Peyer's patch (tissue), 4 donors: ENCODE data around the gene POLR2C. TPM values are rescaled to one million over a fixed set of nuclear protein-coding genes. Genes with fewer than 3 reads are reported as not detected.
"Not testable (repeated sequence)": the region's sequence is repeated elsewhere in the genome, so short reads cannot be mapped to it uniquely, and the experiment has no call there.

ENCODE experiments used
- DNase-seq, 3 donors: peaks; one replicate each; pipeline ENCODE4 v3.0.0-alpha.2; 2017 to 2019
- H3K27ac ChIP-seq, 4 donors: fragments of 200-600 bp; sonication (generic); one replicate each; pipeline ENCODE4 v1.5.1; 2016 to 2019
- H3K27me3 ChIP-seq, 2 donors: fragments of 200-600 bp; sonication (generic); one replicate each; pipeline ENCODE4 v1.5.1; 2019
- H3K36me3 ChIP-seq, 3 donors: fragments of 200-600 bp; sonication (generic); one replicate each; pipeline ENCODE4 v1.5.1; 2016 to 2019
- H3K4me1 ChIP-seq, 4 donors: fragments of 200-600 bp; sonication (generic); one replicate each; pipeline ENCODE4 v1.5.1; 2016 to 2019
- H3K4me3 ChIP-seq, 4 donors: fragments of 200-600 bp; sonication (generic); 1 replicate in 3 of 4; 2 replicates in 1 of 4; pipeline ENCODE4 v1.5.1; 2016 to 2019; ENCODE audit warnings: mild to moderate bottlenecking in 1 of 4
- H3K9me3 ChIP-seq, 4 donors: fragments of 200-600 bp; sonication (generic); one replicate each; pipeline ENCODE4 v1.5.1; 2016 to 2019; ENCODE audit warnings: mild to moderate bottlenecking in 1 of 4
- POLR2A ChIP-seq, 2 donors: fragments of 450-650 bp; IDR thresholded peaks; one replicate each; pipeline ENCODE4 v1.5.1; 2017; ENCODE audit warnings: antibody characterized with exemption in 2 of 2, mild to moderate bottlenecking in 2 of 2, moderate library complexity in 2 of 2
- total RNA-seq, 4 donors: library from RNA; depleted of rRNA; stranded (reverse); fragments of >200 nt; gene quantifications; one replicate each; pipeline ENCODE4 v1.1.0, GENCODE V29; 2016
- TF ChIP-seq, protein P1 (sequence below), 6 experiments: fragments of 450-650 bp in 4 of 6; fragments of 200-600 bp in 2 of 6; sonication (generic) in 1 of 6; IDR thresholded peaks; one replicate each; pipeline ENCODE4 v1.5.1; 2017 to 2019; ENCODE audit warnings: antibody characterized with exemption in 6 of 6, mild to moderate bottlenecking in 3 of 6, moderate library complexity in 1 of 6

POLR2C gene
- total RNA-seq, 4 donors from 2014 or later: 68.0 to 113 (median 84.8) TPM

DNA sequence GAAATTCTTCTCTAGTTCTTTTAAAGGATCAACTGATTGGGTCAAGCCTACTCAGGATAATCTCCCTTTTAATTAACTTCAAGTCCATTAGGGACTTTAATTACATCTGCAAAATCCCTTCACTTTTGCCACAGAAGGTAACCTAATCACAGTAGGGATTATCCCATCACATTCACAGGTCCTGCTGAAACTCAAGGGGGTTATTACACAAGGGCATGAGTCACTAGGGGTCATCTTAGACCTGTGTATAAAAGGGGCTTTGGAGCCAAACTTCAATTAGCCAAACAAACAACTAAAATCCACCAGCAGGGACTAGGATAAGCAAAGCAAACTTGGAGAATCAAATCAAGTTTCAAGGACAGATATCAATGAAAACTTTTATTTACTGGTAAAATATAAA is 34.7 kb upstream of the POLR2C start:
- Histone ChIP-seq H3K27ac (no peak overlapping the region), H3K27me3 (no peaks in the 10 kb centered on the region), H3K4me3 (no peak overlapping the region), H3K9me3 (no peaks in the 10 kb centered on the region), H3K36me3 (peaks cover 0 to 63% (median 0%) of the 10 kb centered on the region in 3 donors), H3K4me1 (no peaks in the 10 kb centered on the region)
- DNase-seq: no peak
- TF ChIP-seq, protein P1, sequence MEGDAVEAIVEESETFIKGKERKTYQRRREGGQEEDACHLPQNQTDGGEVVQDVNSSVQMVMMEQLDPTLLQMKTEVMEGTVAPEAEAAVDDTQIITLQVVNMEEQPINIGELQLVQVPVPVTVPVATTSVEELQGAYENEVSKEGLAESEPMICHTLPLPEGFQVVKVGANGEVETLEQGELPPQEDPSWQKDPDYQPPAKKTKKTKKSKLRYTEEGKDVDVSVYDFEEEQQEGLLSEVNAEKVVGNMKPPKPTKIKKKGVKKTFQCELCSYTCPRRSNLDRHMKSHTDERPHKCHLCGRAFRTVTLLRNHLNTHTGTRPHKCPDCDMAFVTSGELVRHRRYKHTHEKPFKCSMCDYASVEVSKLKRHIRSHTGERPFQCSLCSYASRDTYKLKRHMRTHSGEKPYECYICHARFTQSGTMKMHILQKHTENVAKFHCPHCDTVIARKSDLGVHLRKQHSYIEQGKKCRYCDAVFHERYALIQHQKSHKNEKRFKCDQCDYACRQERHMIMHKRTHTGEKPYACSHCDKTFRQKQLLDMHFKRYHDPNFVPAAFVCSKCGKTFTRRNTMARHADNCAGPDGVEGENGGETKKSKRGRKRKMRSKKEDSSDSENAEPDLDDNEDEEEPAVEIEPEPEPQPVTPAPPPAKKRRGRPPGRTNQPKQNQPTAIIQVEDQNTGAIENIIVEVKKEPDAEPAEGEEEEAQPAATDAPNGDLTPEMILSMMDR (IDR thresholded peaks at IDR 0.05): no peak
- TF ChIP-seq POLR2A (IDR thresholded peaks at IDR 0.05): no peak

DNA sequence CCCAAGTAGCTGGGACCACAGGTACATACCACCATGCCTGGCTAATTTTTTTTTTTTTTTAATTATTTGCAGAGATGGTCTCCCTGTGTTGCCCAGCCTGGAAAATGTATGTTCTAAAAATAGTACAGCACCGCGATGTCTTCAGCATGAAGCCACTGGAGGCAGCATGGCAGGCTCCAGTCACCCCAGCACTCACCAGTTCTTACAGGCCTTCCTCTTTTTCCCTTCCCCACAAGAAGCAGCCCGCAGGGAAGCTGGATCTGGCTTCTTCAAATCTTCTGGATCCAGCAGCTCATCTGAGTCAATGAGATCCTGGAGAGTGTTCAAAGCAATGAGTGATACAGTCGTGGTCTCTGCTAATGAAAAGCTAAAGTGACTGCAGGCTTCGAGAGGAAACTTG is 31.5 kb upstream of the POLR2C start:
- H3K4me1 ChIP-seq: no peaks in the 10 kb centered on the region
- TF ChIP-seq POLR2A (IDR thresholded peaks at IDR 0.05): no peak
- TF ChIP-seq, protein P1 (IDR thresholded peaks at IDR 0.05): no peak
- no peak overlapping the region for H3K27ac ChIP-seq
- no peaks in the 10 kb centered on the region for H3K27me3 ChIP-seq
- peaks cover 0 to 93% (median 0%) of the 10 kb centered on the region in 3 donors for H3K36me3 ChIP-seq
- H3K4me3 ChIP-seq: no peak overlapping the region
- no peak for DNase-seq
- H3K9me3 ChIP-seq: no peaks in the 10 kb centered on the region

DNA sequence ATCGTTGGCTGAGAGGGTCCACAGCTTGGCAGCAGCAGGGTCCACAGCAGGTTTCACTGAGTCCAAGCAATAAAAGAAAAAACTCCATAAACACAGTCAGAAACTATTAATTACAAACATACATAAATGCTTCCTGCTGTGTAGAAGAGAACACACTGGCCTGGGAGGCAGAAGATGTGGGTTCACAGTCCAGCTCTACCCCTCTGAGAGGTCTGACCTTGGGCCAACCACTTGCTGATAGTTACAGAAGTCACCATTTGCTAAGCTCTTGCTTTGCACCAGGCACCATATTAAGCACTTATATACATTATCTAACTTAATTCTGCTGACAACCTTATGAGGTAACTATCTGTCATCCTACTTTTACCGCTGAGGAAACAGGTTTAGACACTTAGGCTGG is 30.0 kb upstream of the POLR2C start:
- Histone ChIP-seq H3K27ac (peak overlapping the region in 3 of 4 donors; percentile 23 to 68 (median 50)), H3K4me1 (no peaks in the 10 kb centered on the region), H3K9me3 (no peaks in the 10 kb centered on the region), H3K4me3 (no peak overlapping the region), H3K27me3 (no peaks in the 10 kb centered on the region), H3K36me3 (peaks cover 0 to 91% (median 0%) of the 10 kb centered on the region in 3 donors)
- DNase-seq: no peak
- no peak for TF ChIP-seq POLR2A (IDR thresholded peaks at IDR 0.05)
- TF ChIP-seq, protein P1 (IDR thresholded peaks at IDR 0.05): no peak

DNA sequence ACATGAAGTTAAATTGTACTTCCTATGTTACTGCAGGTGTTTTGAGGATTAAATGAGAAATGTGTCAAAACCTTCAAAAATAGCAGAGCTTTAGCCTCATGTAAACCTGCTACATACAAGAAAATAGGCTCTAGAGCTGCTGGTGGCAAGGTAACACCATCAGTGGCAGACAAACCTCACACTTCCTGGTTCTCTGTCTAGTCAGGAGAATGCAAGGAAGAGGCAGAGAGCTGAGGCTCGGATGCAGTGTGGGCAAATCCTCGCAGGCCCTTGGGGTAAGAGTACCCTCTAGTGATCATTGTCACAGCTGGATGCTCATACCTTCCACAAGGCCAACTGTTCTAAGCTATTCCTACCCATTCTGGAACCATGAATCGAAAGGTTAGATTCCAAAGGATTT is 29.5 kb upstream of the POLR2C start:
- peak overlapping the region in 2 of 4 donors; percentile 50 to 68 for H3K27ac ChIP-seq
- DNase-seq: no peak
- H3K4me1 ChIP-seq: no peaks in the 10 kb centered on the region
- peaks cover 0 to 93% (median 0%) of the 10 kb centered on the region in 3 donors for H3K36me3 ChIP-seq
- H3K9me3 ChIP-seq: no peaks in the 10 kb centered on the region
- H3K4me3 ChIP-seq: no peak overlapping the region
- no peaks in the 10 kb centered on the region for H3K27me3 ChIP-seq
- no peak for TF ChIP-seq POLR2A (IDR thresholded peaks at IDR 0.05)
- TF ChIP-seq, protein P1 (IDR thresholded peaks at IDR 0.05): no peak

DNA sequence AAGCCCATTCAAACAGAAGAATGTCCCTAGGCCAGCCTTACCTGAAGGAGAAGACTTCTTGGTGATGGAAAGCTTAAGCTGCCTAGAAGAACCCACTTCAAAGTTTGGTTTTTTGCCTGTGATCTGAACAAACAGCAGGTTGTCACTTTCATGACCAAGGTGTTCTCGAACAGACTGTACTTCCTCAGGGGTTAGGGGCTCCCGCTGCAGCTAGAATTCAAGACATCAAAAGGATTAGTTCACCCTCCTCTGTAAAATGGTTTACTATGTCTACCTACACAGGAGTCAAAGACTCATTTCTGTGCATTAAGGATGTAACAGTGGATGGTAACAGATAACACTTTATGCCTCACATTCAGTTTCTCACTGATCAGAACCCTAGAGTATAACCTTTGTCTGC is 28.5 kb upstream of the POLR2C start:
- TF ChIP-seq POLR2A (IDR thresholded peaks at IDR 0.05): no peak
- TF ChIP-seq, protein P1 (IDR thresholded peaks at IDR 0.05): no peak

DNA sequence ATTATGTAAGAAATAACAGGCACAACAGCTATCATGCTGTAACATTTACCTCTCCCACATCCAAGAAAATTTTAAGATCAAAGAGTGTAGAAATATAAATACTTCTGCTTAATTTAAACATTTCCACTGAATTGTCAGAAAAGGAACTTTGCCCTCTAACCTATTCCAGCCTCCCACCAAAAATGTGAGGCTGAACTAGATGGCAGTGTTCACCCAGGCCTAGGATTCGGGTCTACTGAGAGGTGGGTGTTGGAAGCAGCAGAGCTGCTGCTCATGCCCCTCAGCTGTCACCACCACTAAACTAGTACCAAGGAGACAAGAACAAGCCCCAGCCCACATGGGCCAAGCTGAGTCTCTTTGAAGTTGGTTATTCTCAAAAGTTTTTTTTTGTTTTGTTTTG is 26.6 kb upstream of the POLR2C start:
- peaks cover 0 to 95% (median 3%) of the 10 kb centered on the region in 3 donors for H3K36me3 ChIP-seq

More for the DNA sequence above, 28.5 kb upstream of the POLR2C start:
- Histone ChIP-seq H3K36me3 (peaks cover 0 to 93% (median 2%) of the 10 kb centered on the region in 3 donors), H3K9me3 (no peaks in the 10 kb centered on the region), H3K4me1 (no peaks in the 10 kb centered on the region), H3K27ac (no peak overlapping the region), H3K27me3 (no peaks in the 10 kb centered on the region), H3K4me3 (no peak overlapping the region)
- no peak for DNase-seq

DNA sequence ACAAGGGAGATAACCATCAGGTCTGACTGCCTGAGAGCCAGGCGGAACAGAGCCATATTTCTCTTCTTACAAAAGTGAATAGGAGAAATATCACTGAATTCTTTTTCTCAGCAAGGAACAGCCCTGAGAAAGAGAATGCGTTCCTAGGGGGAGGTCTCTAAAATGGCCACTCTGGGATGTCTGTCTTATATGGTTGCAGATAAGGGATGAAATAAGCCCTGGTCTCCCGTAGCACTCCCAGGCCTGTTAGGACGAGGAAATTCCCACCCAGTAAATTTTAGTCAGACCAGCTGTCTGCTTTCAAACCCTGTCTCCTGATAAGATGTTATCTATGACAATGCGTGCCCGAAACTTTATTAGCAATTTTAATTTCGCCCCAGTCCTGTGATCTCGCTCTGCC is 22.5 kb upstream of the POLR2C start:
- not testable (repeated sequence) for DNase-seq, H3K4me3 ChIP-seq
- H3K36me3 ChIP-seq: peaks cover 0 to 55% (median 3%) of the 10 kb centered on the region in 3 donors

More for the DNA sequence above, 26.6 kb upstream of the POLR2C start:
- TF ChIP-seq, protein P1 (IDR thresholded peaks at IDR 0.05): no peak
- TF ChIP-seq POLR2A (IDR thresholded peaks at IDR 0.05): no peak
- no peak overlapping the region for H3K27ac ChIP-seq
- H3K4me3 ChIP-seq: no peak overlapping the region
- H3K4me1 ChIP-seq: no peaks in the 10 kb centered on the region
- H3K27me3 ChIP-seq: no peaks in the 10 kb centered on the region
- no peak for DNase-seq
- peaks cover 0 to 6% (median 0%) of the 10 kb centered on the region in 4 donors for H3K9me3 ChIP-seq

DNA sequence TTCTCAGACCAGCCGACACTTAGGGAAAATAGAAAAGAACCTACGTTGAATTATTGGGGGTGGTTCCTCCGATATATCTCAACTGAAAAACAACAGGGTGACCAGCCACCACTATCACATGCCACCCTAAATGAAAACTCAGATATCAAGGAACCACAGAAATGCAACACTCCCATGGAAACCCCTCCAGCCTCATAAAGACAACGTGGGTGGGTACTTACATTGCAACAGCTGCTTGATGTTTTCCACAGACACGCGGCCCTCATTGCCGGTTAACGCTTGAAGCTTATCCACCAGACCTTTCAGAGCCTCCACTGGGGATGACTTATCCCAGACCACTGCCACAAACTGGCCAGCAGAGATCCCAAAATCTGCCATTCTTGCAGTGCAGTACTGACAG is 21.9 kb upstream of the POLR2C start:
- H3K27me3 ChIP-seq, H3K9me3 ChIP-seq, H3K4me3 ChIP-seq, DNase-seq, H3K4me1 ChIP-seq, H3K27ac ChIP-seq: not testable (repeated sequence)
- peaks cover 0 to 49% (median 3%) of the 10 kb centered on the region in 3 donors for H3K36me3 ChIP-seq

More for the DNA sequence above, 22.5 kb upstream of the POLR2C start:
- H3K4me1 ChIP-seq, H3K27me3 ChIP-seq, H3K27ac ChIP-seq, H3K9me3 ChIP-seq: not testable (repeated sequence)
